HEK293 (cell line): ENCODE data around the gene ELOVL5.

Experiments
- CTCF ChIA-PET: fragments of 350-600 bp; formaldehyde crosslinking; extraction: SDS; loops from one replicate; lab custom pipeline; 2021; ENCODE audit warnings: antibody characterized with exemption; lab: Yijun Ruan, JAX
- POLR2A ChIA-PET: fragments of 300-600 bp; formaldehyde crosslinking; extraction: SDS; loops from one replicate; lab custom pipeline; 2020; ENCODE audit warnings: antibody characterized with exemption, inconsistent platforms; lab: Yijun Ruan, JAX
- H3K27ac ChIP-seq: fragments of 200-500 bp; sonication (Bioruptor generic); 2 replicates; pipeline ENCODE4 v1.5.1; 2014; ENCODE audit warnings: low read depth, low read length, control low read depth, inconsistent platforms; ENCODE audit errors: extremely low read depth
- H3K36me3 ChIP-seq, 2 experiments: fragments of 200-500 bp in 1 of 2; sonication (Bioruptor generic) in 1 of 2; 1 replicate in 1 of 2; 2 replicates in 1 of 2; pipeline ENCODE4 v1.5.1; 2014 to 2017; ENCODE audit warnings: inconsistent platforms in 2 of 2, low read length in 2 of 2; ENCODE audit not compliant: control insufficient read depth in 2 of 2, insufficient read depth in 1 of 2
- H3K4me1 ChIP-seq: fragments of 200-500 bp; sonication (Bioruptor generic); 2 replicates; pipeline ENCODE4 v1.5.1; 2014; ENCODE audit warnings: mild to moderate bottlenecking, low read length, inconsistent platforms; ENCODE audit not compliant: control insufficient read depth, insufficient read depth
- H3K4me3 ChIP-seq: 2 replicates; pipeline ENCODE4 v1.5.1; 2011; ENCODE audit warnings: low read depth, mild to moderate bottlenecking, control low read depth, low read length, moderate library complexity
- H3K9me3 ChIP-seq: fragments of 200-500 bp; sonication (Bioruptor generic); 2 replicates; pipeline ENCODE4 v1.5.1; 2014; ENCODE audit warnings: low read depth, low read length, inconsistent platforms; ENCODE audit not compliant: control insufficient read depth, insufficient read depth
- HOXC10 ChIP-seq: sonication (generic); formaldehyde crosslinking; IDR thresholded peaks from 2 replicates; pipeline ENCODE4 v1.8.1; 2023; ENCODE audit warnings: mild to moderate bottlenecking, missing genetic modification reagents
- KLF1 ChIP-seq: fragments of 450-650 bp; formaldehyde crosslinking; IDR thresholded peaks from 2 replicates; pipeline ENCODE4 v1.5.1; 2016; ENCODE audit warnings: missing biosample characterization, missing genetic modification characterization
- KLF16 ChIP-seq: fragments of 450-650 bp; formaldehyde crosslinking; IDR thresholded peaks from 2 replicates; pipeline ENCODE4 v1.5.1; 2017; ENCODE audit warnings: missing biosample characterization, missing genetic modification characterization
- TCF7L2 ChIP-seq: IDR thresholded peaks from 2 replicates; pipeline ENCODE4 v1.6.1; 2011; ENCODE audit warnings: low read depth, mild to moderate bottlenecking, inconsistent platforms, low read length, moderate library complexity, borderline replicate concordance
- ZFP37 ChIP-seq: fragments of 450-650 bp; formaldehyde crosslinking; IDR thresholded peaks from 2 replicates; pipeline ENCODE4 v1.5.1; 2016; ENCODE audit warnings: missing biosample characterization, missing genetic modification characterization
- ZIC2 ChIP-seq: fragments of 450-650 bp; formaldehyde crosslinking; IDR thresholded peaks from 2 replicates; pipeline ENCODE4 v1.5.1; 2016; ENCODE audit warnings: missing biosample characterization, missing genetic modification characterization
- ZNF19 ChIP-seq: fragments of 450-650 bp; formaldehyde crosslinking; IDR thresholded peaks from 2 replicates; pipeline ENCODE4; 2016; ENCODE audit warnings: missing biosample characterization, missing genetic modification characterization, low read depth
- ZNF2 ChIP-seq: fragments of 450-650 bp; formaldehyde crosslinking; IDR thresholded peaks from 2 replicates; pipeline ENCODE4 v1.5.1; 2016; ENCODE audit warnings: missing biosample characterization, missing genetic modification characterization
- ZNF211 ChIP-seq: fragments of 450-650 bp; formaldehyde crosslinking; IDR thresholded peaks from 2 replicates; pipeline ENCODE4 v1.5.1; 2016; ENCODE audit warnings: low read depth, missing biosample characterization, missing genetic modification characterization
- ZNF24 ChIP-seq: fragments of 450-650 bp; formaldehyde crosslinking; IDR thresholded peaks from 2 replicates; pipeline ENCODE4 v1.5.1; 2016; ENCODE audit warnings: missing biosample characterization, missing genetic modification characterization
- ZNF292 ChIP-seq: fragments of 450-650 bp; formaldehyde crosslinking; IDR thresholded peaks from 2 replicates; pipeline ENCODE4 v1.5.1; 2016; ENCODE audit warnings: low read depth, missing biosample characterization, missing genetic modification characterization, borderline replicate concordance
- ZNF423 ChIP-seq: fragments of 450-650 bp; formaldehyde crosslinking; IDR thresholded peaks from 2 replicates; pipeline ENCODE4 v1.5.1; 2016; ENCODE audit warnings: missing biosample characterization, missing genetic modification characterization
- ZNF529 ChIP-seq: fragments of 450-650 bp; formaldehyde crosslinking; IDR thresholded peaks from 2 replicates; pipeline ENCODE4 v1.5.1; 2017; ENCODE audit warnings: missing genetic modification characterization, missing biosample characterization; ENCODE audit not compliant: insufficient replicate concordance
- ZNF639 ChIP-seq: fragments of 450-650 bp; formaldehyde crosslinking; IDR thresholded peaks from 2 replicates; pipeline ENCODE4 v1.5.1; 2016; ENCODE audit warnings: missing biosample characterization, missing genetic modification characterization
- ZNF670 ChIP-seq: fragments of 450-650 bp; formaldehyde crosslinking; IDR thresholded peaks from 2 replicates; pipeline ENCODE4 v1.5.1; 2016; ENCODE audit warnings: missing biosample characterization, missing genetic modification characterization, low read depth
- ZNF704 ChIP-seq: fragments of 450-650 bp; formaldehyde crosslinking; IDR thresholded peaks from 2 replicates; pipeline ENCODE4 v1.5.1; 2016; ENCODE audit warnings: missing biosample characterization, missing genetic modification characterization
- ZNF776 ChIP-seq: fragments of 450-650 bp; formaldehyde crosslinking; IDR thresholded peaks from 2 replicates; pipeline ENCODE4 v1.5.0; 2017; ENCODE audit warnings: missing biosample characterization, missing genetic modification characterization, borderline replicate concordance
- TF ChIP-seq, protein P1 (sequence below): fragments of 450-650 bp; formaldehyde crosslinking; IDR thresholded peaks from 2 replicates; pipeline ENCODE4 v1.5.1; 2017; ENCODE audit warnings: missing biosample characterization, missing genetic modification characterization
- TF ChIP-seq, protein P2 (sequence below): fragments of 450-650 bp; formaldehyde crosslinking; optimal IDR thresholded peaks from 2 replicates; pipeline ENCODE3; 2016; ENCODE audit warnings: missing biosample characterization, mild to moderate bottlenecking, missing genetic modification characterization
- TF ChIP-seq, protein P3 (sequence below): fragments of 450-650 bp; formaldehyde crosslinking; IDR thresholded peaks from 2 replicates; pipeline ENCODE4 v1.5.1; 2016; ENCODE audit warnings: missing biosample characterization, missing genetic modification characterization

Gene ELOVL5

GRCh38 chr6:53257533-53257932 lies 91.2 kb downstream of the ELOVL5 start:
- Histone ChIP-seq H3K27ac (no peak overlapping the region), H3K4me3 (no peak overlapping the region), H3K9me3 (no peaks in the 10 kb centered on the region), H3K36me3 (peaks cover 3 to 28% of the 10 kb centered on the region in 2 experiments), H3K4me1 (no peaks in the 10 kb centered on the region)
- TF ChIP-seq KLF16 (tag by site-specific recombination), result no peak
- TF ChIP-seq ZNF2 (tag by site-specific recombination), result no peak
- POLR2A ChIA-PET, result no interaction called here
- CTCF ChIA-PET, result interaction anchor here (0.5 to 1.9 kb wide), 7 partner anchors 37 to 227 kb away, joined by 3 to 6 read pairs (median 3); no protein-coding TSS in a partner anchor

- Histone ChIP-seq H3K4me3 (no peak overlapping the region), H3K36me3 (peaks cover 3 to 23% of the 10 kb centered on the region in 2 experiments), H3K4me1 (no peaks in the 10 kb centered on the region), H3K27ac (no peak overlapping the region), H3K9me3 (no peaks in the 10 kb centered on the region)
- POLR2A ChIA-PET, result no interaction called here
- CTCF ChIA-PET, result interaction anchor here (0.5 to 1.9 kb wide), 6 partner anchors 37 to 86 kb away, joined by 3 to 6 read pairs (median 4); no protein-coding TSS in a partner anchor
- no peak for TF ChIP-seq ZNF529 (tag by site-specific recombination)
- no peak for TF ChIP-seq ZNF704 (tag by site-specific recombination)
- TF ChIP-seq KLF1 (tag by site-specific recombination), result no peak
- no peak for TF ChIP-seq ZNF19 (tag by site-specific recombination)
- TF ChIP-seq, protein P1, sequence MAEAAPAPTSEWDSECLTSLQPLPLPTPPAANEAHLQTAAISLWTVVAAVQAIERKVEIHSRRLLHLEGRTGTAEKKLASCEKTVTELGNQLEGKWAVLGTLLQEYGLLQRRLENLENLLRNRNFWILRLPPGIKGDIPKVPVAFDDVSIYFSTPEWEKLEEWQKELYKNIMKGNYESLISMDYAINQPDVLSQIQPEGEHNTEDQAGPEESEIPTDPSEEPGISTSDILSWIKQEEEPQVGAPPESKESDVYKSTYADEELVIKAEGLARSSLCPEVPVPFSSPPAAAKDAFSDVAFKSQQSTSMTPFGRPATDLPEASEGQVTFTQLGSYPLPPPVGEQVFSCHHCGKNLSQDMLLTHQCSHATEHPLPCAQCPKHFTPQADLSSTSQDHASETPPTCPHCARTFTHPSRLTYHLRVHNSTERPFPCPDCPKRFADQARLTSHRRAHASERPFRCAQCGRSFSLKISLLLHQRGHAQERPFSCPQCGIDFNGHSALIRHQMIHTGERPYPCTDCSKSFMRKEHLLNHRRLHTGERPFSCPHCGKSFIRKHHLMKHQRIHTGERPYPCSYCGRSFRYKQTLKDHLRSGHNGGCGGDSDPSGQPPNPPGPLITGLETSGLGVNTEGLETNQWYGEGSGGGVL (tag by site-specific recombination), result no peak
- no peak for TF ChIP-seq ZNF776 (tag by site-specific recombination)
- no peak for TF ChIP-seq ZIC2 (tag by site-specific recombination)
- no peak for TF ChIP-seq ZFP37
- no peak for TF ChIP-seq ZNF2 (tag by site-specific recombination)
- TF ChIP-seq ZNF670 (tag by site-specific recombination), result no peak
- no peak for TF ChIP-seq ZNF24 (tag by site-specific recombination)
- no peak for TF ChIP-seq TCF7L2
- TF ChIP-seq ZNF211 (tag by site-specific recombination), result no peak
- TF ChIP-seq ZNF292, result no peak
- no peak for TF ChIP-seq ZNF423 (tag by site-specific recombination)
- no peak for TF ChIP-seq ZNF639 (tag by site-specific recombination)
- no peak for TF ChIP-seq HOXC10 (CRISPR knock-in tag)
- TF ChIP-seq, protein P2, sequence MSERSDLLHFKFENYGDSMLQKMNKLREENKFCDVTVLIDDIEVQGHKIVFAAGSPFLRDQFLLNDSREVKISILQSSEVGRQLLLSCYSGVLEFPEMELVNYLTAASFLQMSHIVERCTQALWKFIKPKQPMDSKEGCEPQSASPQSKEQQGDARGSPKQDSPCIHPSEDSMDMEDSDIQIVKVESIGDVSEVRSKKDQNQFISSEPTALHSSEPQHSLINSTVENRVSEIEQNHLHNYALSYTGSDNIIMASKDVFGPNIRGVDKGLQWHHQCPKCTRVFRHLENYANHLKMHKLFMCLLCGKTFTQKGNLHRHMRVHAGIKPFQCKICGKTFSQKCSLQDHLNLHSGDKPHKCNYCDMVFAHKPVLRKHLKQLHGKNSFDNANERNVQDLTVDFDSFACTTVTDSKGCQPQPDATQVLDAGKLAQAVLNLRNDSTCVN (tag by site-specific recombination), result no peak
- TF ChIP-seq, protein P3, sequence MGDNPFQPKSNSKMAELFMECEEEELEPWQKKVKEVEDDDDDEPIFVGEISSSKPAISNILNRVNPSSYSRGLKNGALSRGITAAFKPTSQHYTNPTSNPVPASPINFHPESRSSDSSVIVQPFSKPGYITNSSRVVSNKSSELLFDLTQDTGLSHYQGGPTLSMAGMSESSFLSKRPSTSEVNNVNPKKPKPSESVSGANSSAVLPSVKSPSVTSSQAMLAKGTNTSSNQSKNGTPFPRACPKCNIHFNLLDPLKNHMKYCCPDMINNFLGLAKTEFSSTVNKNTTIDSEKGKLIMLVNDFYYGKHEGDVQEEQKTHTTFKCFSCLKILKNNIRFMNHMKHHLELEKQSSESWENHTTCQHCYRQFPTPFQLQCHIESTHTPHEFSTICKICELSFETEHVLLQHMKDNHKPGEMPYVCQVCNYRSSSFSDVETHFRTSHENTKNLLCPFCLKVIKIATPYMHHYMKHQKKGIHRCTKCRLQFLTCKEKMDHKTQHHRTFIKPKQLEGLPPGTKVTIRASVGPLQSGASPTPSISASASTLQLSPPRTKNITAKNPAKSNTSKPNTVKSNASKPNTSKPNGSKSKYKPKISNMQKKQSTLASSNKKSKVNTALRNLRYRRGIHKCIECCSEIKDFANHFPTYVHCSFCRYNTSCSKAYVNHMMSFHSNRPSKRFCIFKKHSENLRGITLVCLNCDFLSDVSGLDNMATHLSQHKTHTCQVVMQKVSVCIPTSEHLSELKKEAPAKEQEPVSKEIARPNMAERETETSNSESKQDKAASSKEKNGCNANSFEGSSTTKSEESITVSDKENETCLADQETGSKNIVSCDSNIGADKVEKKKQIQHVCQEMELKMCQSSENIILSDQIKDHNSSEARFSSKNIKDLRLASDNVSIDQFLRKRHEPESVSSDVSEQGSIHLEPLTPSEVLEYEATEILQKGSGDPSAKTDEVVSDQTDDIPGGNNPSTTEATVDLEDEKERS (tag by site-specific recombination), result no peak
Measured at GRCh38 chr6:53257001-53257400, 91.7 kb downstream of the ELOVL5 start.
